MG63 (cell line): ENCODE data around the gene DAPK1. TPM values are rescaled to one million over a fixed set of nuclear protein-coding genes. Genes with fewer than 3 reads are reported as not detected.

Experiments used
- DNase-seq: peaks from one replicate; pipeline ENCODE4 v3.0.0-alpha.2; 2020
- H3K27me3 ChIP-seq: fragments of 250-450 bp; sonication (Bioruptor Pico); 2 replicates; pipeline ENCODE4 v1.5.1; 2020; ENCODE audit warnings: mild to moderate bottlenecking, moderate library complexity
- H3K36me3 ChIP-seq: fragments of 250-450 bp; sonication (Bioruptor Pico); 2 replicates; pipeline ENCODE4 v1.5.1; 2020; ENCODE audit warnings: mild to moderate bottlenecking, moderate library complexity
- H3K4me3 ChIP-seq: fragments of 250-450 bp; sonication (Bioruptor Pico); 2 replicates; pipeline ENCODE4 v1.5.1; 2020; ENCODE audit warnings: mild to moderate bottlenecking, moderate library complexity
- H3K9me3 ChIP-seq: fragments of 250-450 bp; sonication (Bioruptor Pico); 2 replicates; pipeline ENCODE4 v1.5.1; 2020; ENCODE audit warnings: mild to moderate bottlenecking, moderate library complexity
- total RNA-seq: library from RNA; depleted of rRNA; stranded (reverse); fragments of >200 nt; shearing (Covaris generic); gene quantifications from 2 replicates; pipeline ENCODE4 v1.2.3, GENCODE V29; 2014; ENCODE audit warnings: low replicate concordance

DAPK1 gene
- total RNA-seq, 1 experiment from 2014 or later, result 36.4 TPM

DNA sequence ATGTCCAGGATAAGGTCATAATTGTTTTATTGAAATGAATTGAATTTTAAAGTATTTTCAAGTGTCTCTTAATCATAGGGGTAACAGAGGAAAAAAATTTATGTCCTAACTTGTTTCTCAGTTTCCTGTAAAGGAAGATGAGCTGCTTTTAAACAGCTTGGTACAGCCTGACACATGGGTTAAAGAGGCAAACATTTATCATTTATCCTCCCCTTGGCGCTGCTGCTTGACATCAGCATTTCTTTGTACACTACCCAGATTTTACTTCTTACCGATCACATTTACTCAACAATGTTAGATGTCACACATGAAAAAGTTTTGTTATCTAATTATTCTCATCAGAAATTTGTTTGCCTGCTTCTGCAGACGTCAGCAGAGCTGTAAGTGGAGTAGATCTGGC is 148.9 kb downstream of the DAPK1 start:
- DNase-seq, result no peak
- Histone ChIP-seq H3K4me3 (no peak overlapping the region), H3K36me3 (peaks cover 76% of the 10 kb centered on the region), H3K27me3 (no peaks in the 10 kb centered on the region), H3K9me3 (no peaks in the 10 kb centered on the region)

DNA sequence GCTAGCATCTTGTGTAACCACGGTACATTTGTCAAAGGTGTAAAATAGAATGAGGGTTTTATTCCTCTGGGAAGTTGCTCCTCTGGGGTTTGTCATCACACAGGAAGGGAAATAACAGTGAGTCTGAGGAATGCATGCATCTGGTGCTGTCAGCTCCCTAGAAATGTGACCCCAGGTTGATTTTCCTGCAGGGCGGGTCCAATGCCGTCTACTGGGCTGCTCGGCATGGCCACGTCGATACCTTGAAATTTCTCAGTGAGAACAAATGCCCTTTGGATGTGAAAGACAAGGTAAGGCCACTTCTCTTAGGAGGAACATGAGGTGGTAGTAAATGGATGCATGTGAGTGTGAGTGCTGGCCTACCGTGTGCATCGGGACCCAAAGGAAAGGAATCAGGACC is 149.4 kb downstream of the DAPK1 start:
- Histone ChIP-seq H3K36me3 (peaks cover 71% of the 10 kb centered on the region), H3K27me3 (no peaks in the 10 kb centered on the region), H3K4me3 (no peak overlapping the region), H3K9me3 (no peaks in the 10 kb centered on the region)
- DNase-seq, result no peak

DNA sequence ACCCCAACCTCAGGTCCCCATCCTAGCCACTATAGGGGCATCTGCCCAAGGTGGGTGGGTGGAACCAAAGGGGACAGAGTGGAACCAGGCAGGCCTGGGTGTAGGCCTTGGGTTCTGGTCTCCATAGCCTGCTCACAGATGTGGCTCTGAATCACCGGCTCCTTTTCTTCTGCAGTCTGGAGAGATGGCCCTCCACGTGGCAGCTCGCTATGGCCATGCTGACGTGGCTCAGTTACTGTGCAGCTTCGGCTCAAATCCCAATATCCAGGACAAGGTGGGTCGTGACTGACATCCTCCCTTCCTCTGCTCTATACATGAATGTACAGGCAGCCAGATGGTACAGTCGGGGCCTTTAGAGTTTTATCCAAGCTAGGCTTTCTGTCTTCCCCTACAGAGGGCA is 150.9 kb downstream of the DAPK1 start:
- H3K4me3 ChIP-seq, result no peak overlapping the region
- no peak for DNase-seq
- H3K36me3 ChIP-seq, result peaks cover 64% of the 10 kb centered on the region
- no peaks in the 10 kb centered on the region for H3K27me3 ChIP-seq
- no peaks in the 10 kb centered on the region for H3K9me3 ChIP-seq

DNA sequence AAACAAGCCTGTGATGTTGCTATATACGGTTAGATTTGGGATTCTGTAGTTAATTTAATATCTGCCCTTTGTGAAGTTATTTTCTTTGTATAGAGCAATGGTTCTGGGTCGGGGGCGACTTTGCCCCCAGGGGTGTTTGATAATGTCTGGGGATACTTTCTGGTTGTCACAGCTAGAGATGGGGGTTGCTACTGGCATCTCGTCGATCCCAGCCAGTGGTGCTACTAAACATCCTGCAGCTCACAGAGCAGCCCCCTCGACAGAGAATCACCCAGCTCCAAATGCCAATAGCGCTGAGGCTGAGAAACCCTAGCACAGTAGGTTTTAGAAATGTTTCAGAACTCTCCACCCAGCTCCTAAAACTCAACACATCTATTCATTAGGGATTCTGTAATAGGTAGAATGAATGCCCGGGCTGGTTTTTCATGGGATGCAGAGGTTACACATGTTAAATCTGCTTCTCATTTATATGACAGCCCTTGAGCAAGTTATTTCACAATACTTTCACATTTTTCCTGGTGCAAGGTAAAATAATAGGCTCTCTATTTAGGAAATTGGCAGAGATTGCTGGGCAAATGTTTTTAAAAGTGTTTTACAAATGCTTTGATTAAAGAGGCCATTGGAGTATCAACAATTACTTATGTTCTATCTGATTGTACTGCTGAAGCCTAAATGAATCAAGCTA is 153.1 kb downstream of the DAPK1 start:
- Histone ChIP-seq H3K9me3 (no peaks in the 10 kb centered on the region), H3K36me3 (peaks cover 71% of the 10 kb centered on the region), H3K4me3 (no peak overlapping the region), H3K27me3 (no peaks in the 10 kb centered on the region)
- no peak for DNase-seq

DNA sequence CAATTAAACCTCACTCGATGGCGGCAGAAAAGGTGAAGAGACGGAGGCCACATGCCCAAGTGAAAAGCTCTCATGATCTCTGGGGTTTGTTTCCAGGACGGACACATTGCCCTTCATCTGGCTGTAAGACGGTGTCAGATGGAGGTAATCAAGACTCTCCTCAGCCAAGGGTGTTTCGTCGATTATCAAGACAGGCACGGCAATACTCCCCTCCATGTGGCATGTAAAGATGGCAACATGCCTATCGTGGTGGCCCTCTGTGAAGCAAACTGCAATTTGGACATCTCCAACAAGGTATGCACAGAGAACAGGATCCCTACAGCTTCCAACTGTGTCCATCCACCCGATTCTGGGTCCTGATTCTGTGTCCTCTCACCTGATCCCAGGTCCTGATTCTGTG is 153.8 kb downstream of the DAPK1 start:
- no peak overlapping the region for H3K4me3 ChIP-seq
- H3K27me3 ChIP-seq, result no peaks in the 10 kb centered on the region
- peaks cover 71% of the 10 kb centered on the region for H3K36me3 ChIP-seq
- DNase-seq, result no peak
- no peaks in the 10 kb centered on the region for H3K9me3 ChIP-seq

DNA sequence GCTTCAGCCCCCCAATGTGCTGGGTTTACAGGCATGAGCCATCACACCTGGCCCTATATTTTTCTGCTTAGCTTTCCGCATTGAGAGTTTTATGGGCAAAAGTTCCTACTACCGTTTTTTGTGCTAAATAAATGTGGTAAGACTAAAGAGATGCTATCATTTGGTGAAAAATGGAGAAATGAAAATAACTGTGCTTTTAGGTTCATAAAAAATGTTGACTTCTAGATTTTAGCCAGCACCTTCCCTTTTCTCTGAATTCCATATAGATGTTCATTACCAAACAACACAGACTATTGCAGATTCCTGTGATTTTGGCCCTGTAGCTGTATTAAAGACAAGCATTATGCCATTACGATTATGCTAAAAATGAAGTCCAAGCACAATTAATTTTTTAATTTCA is 156.3 kb downstream of the DAPK1 start:
- H3K27me3 ChIP-seq, result no peaks in the 10 kb centered on the region
- H3K36me3 ChIP-seq, result peaks cover 71% of the 10 kb centered on the region
- no peak for DNase-seq

DNA sequence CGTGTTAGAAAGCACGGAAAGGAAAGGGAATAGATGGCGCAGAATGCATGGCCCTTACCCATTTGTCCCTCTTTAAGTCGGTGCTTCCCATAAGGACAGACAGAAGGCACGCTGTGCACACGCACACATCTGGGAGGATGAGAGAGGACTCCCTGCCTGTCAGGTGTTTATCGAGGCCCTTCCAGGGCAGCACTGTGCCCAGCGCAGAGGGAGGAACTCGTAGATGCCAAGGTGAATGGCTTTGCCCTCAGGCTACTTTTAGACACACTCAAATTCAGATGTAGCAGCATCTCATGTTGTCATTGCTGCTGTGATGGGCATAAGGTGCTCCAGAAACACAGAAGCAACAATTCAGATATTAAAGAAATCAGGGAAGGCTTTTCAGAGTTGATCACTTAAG is 158.1 kb downstream of the DAPK1 start:
- peaks cover 72% of the 10 kb centered on the region for H3K36me3 ChIP-seq
- no peaks in the 10 kb centered on the region for H3K27me3 ChIP-seq
- H3K9me3 ChIP-seq, result no peaks in the 10 kb centered on the region
- DNase-seq, result no peak
- H3K4me3 ChIP-seq, result no peak overlapping the region

More for the DNA sequence above, 156.3 kb downstream of the DAPK1 start:
- H3K4me3 ChIP-seq, result no peak overlapping the region
- no peaks in the 10 kb centered on the region for H3K9me3 ChIP-seq

DNA sequence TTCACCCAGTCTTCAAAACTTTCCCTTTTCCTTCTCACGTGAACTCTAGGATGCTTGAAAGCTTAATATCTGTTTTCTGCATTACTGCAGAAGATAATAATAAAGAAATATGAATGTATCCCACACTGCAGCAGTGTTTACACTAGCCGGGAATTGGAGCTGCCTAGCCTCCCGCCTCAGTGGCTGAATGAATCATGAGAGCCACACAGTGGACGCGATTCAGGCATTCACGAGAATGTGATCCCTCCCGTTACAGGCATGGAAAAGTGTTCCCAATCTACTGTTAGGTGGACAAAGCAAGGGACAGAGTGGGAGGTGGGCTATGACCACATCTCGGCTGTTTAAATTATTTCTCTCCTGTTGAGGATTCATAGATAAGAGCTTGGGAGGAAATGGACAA is 158.8 kb downstream of the DAPK1 start:
- peaks cover 71% of the 10 kb centered on the region for H3K36me3 ChIP-seq
- DNase-seq, result no peak
- no peak overlapping the region for H3K4me3 ChIP-seq
- no peaks in the 10 kb centered on the region for H3K27me3 ChIP-seq
- H3K9me3 ChIP-seq, result no peaks in the 10 kb centered on the region

DNA sequence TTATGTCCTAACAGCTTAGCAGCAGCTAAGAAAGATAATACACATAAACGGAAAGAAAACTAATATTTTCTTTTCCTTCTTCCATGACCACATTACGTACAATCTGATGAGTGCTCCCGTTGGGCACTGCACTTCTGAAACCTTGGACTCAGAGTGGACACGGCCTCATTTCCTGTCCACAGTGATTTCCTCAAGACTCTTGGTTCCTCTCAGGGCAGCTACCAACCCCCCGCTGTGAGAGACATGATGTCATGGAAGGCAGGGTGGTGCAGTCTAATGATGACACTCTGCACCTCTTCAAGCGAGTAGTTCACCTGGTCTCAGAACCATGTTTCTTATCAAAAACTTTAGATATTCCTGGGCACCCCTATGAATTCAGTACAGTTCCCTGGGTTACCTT is 159.5 kb downstream of the DAPK1 start:
- DNase-seq, result peak; percentile 22
- no peaks in the 10 kb centered on the region for H3K27me3 ChIP-seq
- H3K36me3 ChIP-seq, result peaks cover 76% of the 10 kb centered on the region
- H3K4me3 ChIP-seq, result no peak overlapping the region
- no peaks in the 10 kb centered on the region for H3K9me3 ChIP-seq

DNA sequence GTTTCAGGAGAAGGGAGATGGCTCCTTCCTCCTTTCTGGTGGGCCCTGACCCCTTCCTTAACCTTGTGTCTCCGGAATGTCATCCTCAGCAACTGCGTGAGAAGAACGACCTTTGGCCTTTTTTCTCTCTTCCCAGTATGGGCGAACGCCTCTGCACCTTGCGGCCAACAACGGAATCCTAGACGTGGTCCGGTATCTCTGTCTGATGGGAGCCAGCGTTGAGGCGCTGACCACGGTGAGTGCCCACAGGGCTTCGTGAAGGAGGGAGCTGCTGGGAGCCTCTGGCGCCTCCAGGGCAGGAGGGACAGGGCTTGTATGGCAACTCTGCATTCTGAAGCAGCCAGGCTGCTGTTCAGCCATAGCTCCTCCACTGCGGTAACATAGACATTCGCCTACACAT is 160.2 kb downstream of the DAPK1 start:
- DNase-seq, result no peak
- Histone ChIP-seq H3K36me3 (peaks cover 77% of the 10 kb centered on the region), H3K4me3 (no peak overlapping the region), H3K27me3 (no peaks in the 10 kb centered on the region), H3K9me3 (no peaks in the 10 kb centered on the region)

DNA sequence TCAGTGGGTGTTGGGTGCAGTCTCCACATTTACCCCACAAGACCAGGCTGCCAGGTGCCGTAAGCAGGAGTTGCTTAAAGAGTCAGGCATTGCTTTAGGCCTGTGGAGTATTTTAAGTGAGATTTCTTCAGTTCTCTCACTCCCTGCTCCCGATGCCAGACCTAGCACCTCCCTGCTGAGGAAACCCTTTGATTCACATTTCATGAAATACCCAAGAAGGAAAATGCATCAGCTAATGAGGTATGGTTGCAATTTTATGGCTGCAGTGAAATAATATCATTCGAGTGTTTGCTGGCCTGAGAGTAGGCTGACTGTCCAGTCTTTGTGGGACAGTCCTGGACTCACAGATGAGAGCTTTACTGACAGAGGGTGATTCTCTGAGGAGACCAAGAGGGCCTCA is 160.8 kb downstream of the DAPK1 start:
- no peaks in the 10 kb centered on the region for H3K9me3 ChIP-seq
- peaks cover 81% of the 10 kb centered on the region for H3K36me3 ChIP-seq
- no peak for DNase-seq
- no peaks in the 10 kb centered on the region for H3K27me3 ChIP-seq
- no peak overlapping the region for H3K4me3 ChIP-seq

DNA sequence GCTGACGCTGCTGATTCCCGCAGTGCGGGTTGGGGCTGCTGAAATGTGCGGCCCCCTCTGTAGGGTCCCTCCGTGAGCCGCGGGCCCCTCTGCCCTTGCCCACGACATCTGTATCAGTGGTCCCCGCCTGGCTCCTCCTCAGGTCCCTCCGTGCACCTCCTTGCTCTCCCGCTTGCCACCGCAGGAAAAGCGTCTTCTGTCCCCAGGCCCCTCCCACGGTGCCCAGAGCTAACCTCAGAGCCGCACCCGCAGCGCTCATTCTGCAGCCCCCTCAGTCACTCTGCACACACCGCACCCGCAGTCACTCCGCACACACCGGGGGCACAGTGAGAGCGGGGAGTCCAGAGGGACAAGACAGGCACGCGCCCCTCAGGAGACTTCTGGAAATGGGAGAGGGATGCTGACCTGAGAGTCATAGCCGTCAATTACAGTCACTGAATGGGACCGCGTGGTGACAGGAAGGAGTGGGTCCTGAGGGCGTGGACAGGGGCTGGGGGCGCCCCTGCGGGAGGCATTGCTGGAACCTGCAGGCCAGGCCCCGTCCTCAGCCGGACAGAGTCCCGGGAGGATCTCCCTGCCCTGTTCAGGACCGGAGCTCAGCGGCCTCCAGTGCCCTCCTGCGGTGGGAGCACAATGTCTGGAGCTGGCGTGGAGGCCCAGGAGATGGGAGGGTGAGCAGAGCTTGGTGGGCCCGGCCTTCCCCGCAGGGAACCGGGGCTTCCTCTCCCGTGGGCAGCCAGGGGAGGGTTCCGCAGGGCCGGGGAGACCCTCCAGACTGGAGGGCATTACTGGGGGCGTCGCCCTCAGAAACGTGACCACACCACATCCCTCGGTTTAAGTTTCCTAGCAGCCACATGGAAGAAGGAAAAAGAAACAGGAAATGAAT is 162.1 kb downstream of the DAPK1 start:
- Histone ChIP-seq H3K27me3 (no peaks in the 10 kb centered on the region), H3K9me3 (no peaks in the 10 kb centered on the region), H3K36me3 (peaks cover 84% of the 10 kb centered on the region), H3K4me3 (no peak overlapping the region)
- DNase-seq, result no peak

DNA sequence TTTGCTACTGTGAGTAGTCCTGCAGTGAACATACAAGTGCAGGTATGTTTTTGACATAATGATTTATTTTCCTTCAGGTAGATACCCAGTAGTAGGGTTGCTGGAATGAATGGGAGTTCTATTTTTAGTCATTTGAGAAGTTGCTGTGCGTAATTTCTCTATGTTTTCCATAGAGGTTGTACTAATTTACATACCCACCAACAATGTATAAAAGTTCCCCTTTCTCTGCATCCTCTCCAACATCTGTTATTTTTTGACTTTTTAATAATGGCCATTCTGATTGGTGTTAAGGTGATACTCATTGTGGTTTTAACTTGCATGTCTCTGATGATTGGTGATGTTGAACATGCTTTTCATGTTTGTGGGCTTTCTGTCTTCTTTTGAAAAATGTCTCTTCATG is 163.6 kb downstream of the DAPK1 start:
- Histone ChIP-seq H3K4me3 (no peak overlapping the region), H3K36me3 (peaks cover 85% of the 10 kb centered on the region), H3K9me3 (peaks cover 2% of the 10 kb centered on the region), H3K27me3 (no peaks in the 10 kb centered on the region)
- no peak for DNase-seq

DNA sequence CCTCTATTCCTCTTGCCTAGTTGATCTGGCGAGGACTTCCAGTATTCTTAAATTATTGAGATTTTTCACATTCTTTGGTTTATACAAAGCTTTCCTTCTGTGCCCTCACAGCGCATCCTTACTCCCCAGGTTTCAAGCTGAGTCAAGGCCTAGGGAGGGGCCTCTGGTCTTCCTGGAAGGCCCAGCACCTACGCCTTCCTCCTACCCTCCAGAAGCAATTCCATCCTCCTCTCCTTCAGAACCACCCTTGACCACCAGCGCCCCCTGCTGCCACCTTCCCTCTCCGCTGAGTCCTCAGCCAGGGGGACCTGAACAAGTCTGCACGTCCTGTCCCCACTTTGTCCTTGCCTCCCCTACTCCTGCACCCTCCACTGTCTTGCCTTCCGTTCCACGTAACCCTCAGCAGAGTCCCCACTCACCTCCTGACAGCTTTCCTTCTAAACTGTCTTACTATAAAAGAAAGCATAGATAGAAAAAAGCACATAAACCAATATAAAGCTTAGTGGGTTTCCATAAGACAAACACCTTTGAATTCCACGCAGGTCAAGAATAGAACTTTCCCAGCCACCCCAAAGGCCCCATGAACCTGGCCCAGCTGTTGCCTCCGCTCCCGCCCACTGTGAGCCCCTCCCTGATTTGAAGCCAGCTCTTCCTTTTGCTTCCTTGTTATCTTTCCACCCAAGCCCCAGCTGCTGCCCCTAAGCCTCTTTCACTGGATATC is 165.3 kb downstream of the DAPK1 start:
- H3K27me3 ChIP-seq, result no peaks in the 10 kb centered on the region
- H3K4me3 ChIP-seq, result no peak overlapping the region
- peaks cover 86% of the 10 kb centered on the region for H3K36me3 ChIP-seq
- peak; percentile 68 for DNase-seq
- peaks cover 9% of the 10 kb centered on the region for H3K9me3 ChIP-seq

DNA sequence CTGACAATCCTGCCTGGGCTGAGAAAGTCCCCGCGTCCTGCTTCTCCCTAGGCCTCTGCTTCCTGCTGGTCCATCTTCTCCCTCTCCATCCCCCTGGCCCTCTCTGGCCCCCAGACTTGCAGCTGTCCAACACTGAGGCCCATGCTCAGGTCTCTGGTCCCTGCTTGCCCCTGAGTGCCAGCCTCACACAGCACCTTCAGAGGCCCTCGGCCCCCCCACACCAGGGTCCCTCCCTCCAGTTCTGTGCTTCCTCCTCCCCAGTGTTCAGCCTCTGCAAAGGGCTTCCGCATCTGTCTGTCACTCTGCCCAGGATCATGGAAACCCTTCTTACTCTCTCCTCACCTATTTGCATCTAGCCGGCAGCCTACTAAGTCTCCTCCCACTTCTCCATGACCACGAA is 165.9 kb downstream of the DAPK1 start:
- Histone ChIP-seq H3K27me3 (no peaks in the 10 kb centered on the region), H3K4me3 (no peak overlapping the region), H3K9me3 (peaks cover 9% of the 10 kb centered on the region), H3K36me3 (peaks cover 84% of the 10 kb centered on the region)
- no peak for DNase-seq

DNA sequence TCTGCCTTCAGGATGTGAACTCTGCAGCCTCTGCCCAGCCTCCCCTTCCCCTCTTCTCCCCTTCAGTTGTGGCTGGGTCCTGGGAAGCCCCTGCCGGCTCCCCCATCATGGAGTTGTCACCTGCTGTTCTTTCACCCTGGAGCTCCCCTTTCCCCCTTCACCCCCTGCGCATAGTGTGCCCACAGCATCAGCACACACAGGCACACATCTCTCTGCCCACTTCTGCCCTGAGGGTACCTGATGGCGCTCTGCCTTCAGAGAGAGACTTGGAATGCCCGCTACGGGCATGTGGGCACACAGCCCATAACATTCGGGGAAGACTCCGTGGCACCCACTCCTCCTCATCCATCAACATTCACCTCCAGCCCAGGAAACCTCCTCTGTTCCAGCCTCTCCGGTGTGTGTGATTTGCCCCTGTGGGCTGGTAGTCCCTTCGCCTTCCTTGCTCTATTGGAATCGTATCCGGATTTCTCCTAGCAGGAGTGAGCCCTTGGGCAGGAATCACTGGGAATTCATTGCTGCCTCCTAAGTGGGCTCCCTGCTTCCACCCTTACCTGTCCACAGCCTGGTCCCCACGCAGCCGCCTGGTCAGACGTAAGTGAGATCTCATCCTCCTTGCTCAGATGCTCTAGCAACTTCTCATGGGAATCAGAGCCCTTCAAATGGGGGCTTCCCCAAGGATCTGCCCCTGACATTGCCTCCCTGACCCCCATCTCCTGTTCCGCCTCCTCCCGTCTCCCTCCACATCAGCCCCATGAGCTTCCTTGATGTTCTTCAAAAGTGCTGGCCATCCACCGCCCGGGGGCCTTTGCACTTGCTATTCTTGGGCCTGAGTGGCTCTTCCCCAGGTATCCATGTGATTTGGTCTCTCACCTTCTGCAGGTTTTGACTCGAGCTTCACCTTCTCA is 166.7 kb downstream of the DAPK1 start:
- no peak overlapping the region for H3K4me3 ChIP-seq
- DNase-seq, result no peak
- H3K9me3 ChIP-seq, result peaks cover 9% of the 10 kb centered on the region
- no peaks in the 10 kb centered on the region for H3K27me3 ChIP-seq
- H3K36me3 ChIP-seq, result peaks cover 80% of the 10 kb centered on the region
